Measurements from ENCODE around the gene GNAI2. TPM values are rescaled to one million over a fixed set of nuclear protein-coding genes. Genes with fewer than 3 reads are reported as not detected.
"Not testable (repeated sequence)": the region's sequence is repeated elsewhere in the genome, so short reads cannot be mapped to it uniquely, and the experiment has no call there.

The GNAI2 gene
- total and polyA plus RNA-seq, 8 donors = 259 to 381 (median 269) TPM

- H3K4me1 ChIP-seq = peaks cover 3 to 17% of the 10 kb centered on the region in 2 donors
- no peaks in the 10 kb centered on the region for H3K9me3 ChIP-seq
- H3K27ac ChIP-seq = no peak overlapping the region
- H3K36me3 ChIP-seq = peaks cover 0 to 10% of the 10 kb centered on the region in 2 donors
- intact Hi-C loops (cut with DNase I) = no loop called here
- H3K27me3 ChIP-seq = peaks cover 0 to 47% of the 10 kb centered on the region in 2 donors
- no peak for TF ChIP-seq CTCF (IDR thresholded peaks at IDR 0.05)
- DNase-seq (no peak), ATAC-seq (no peak)
- no peak overlapping the region for H3K4me3 ChIP-seq
Observed at GRCh38 chr3:50278123-50278879, 42.3 kb downstream of the GNAI2 start.

- Histone ChIP-seq H3K36me3 (peaks cover 0 to 10% of the 10 kb centered on the region in 2 donors), H3K9me3 (no peaks in the 10 kb centered on the region), H3K27ac (no peak within 1 kb of the TSS), H3K27me3 (peaks cover 0 to 41% of the 10 kb centered on the region in 2 donors), H3K4me1 (peaks cover 0 to 11% of the 10 kb centered on the region in 2 donors), H3K4me3 (no peak within 1 kb of the TSS)
- ATAC-seq (no peak), DNase-seq (peak in 1 of 4 donors; percentile 36)
- TF ChIP-seq CTCF (IDR thresholded peaks at IDR 0.05) = no peak
- intact Hi-C loops (cut with DNase I) = no loop called here
Observed at GRCh38 chr3:50278880-50279224, 42.8 kb downstream of the GNAI2 start, which contains the start of gene LSMEM2. Gene LSMEM2 (plus strand): TSS chr3:50279087. CDS start chr3:50279114, 27 bp downstream.

GRCh38 chr3:50279255-50280016 lies 43.4 kb downstream of the GNAI2 start:
- no peak for ATAC-seq
- DNase-seq = peak in 1 of 4 donors; percentile 26
- Histone ChIP-seq H3K4me1 (peaks cover 0 to 5% of the 10 kb centered on the region in 2 donors), H3K36me3 (peaks cover 0 to 10% of the 10 kb centered on the region in 2 donors), H3K27ac (no peak overlapping the region), H3K9me3 (no peaks in the 10 kb centered on the region), H3K27me3 (peaks cover 0 to 35% of the 10 kb centered on the region in 2 donors), H3K4me3 (no peak overlapping the region)
- TF ChIP-seq CTCF (IDR thresholded peaks at IDR 0.05) = no peak
- intact Hi-C loops (cut with DNase I) = no loop called here

- intact Hi-C loops (cut with DNase I); H3K27me3 ChIP-seq; H3K27ac ChIP-seq; H3K4me1 ChIP-seq; H3K4me3 ChIP-seq; DNase-seq; H3K9me3 ChIP-seq; ATAC-seq: not testable (repeated sequence)
- H3K36me3 ChIP-seq = peaks cover 0 to 33% of the 10 kb centered on the region in 2 donors
Observed at GRCh38 chr3:50284121-50284520, 48.1 kb downstream of the GNAI2 start.

GRCh38 chr3:50286322-50287227 lies 50.6 kb downstream of the GNAI2 start:
- Histone ChIP-seq H3K27ac (no peak overlapping the region), H3K4me1 (peaks cover 5 to 7% of the 10 kb centered on the region in 2 donors), H3K27me3 (no peaks in the 10 kb centered on the region), H3K9me3 (no peaks in the 10 kb centered on the region), H3K36me3 (peaks cover 0 to 48% of the 10 kb centered on the region in 2 donors), H3K4me3 (no peak overlapping the region)
- no peak for TF ChIP-seq CTCF (IDR thresholded peaks at IDR 0.05)
- ATAC-seq (no peak), DNase-seq (peak in 1 of 4 donors; percentile 65)
- intact Hi-C loops (cut with DNase I) = no loop called here
